ENCODE results near the gene B4GALT1.
A peak's percentile ranks its signal among the peaks of the same experiment; 100 is the strongest.

Gene B4GALT1

DNA sequence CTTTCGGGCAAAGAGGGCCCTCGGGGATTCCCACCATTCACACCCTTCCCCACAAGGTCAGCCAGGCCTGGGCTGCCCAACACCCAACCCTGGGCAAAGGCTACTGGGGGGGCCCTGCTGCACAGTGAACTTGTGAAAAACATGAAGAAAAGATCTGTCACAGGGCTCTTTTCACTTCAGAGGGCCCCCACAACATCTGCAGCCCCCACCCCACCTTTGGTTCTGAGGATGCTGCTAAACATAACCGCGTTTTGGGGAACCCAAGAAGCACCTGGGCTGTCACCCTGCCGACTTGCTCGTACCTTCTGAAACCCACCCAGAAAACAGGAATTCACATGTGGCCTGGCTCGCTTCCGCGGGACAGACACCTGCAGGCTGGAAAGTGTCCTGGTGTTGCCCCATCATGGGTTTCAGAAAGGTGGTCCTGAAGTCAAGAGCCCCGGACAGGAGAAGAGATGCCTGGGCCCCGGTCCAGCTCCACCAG, 29.3 kb downstream of the B4GALT1 start:
- DNase-seq = peak; percentile 27

- DNase-seq = no peak
Observed at GRCh38 chr9:33136721-33137670, 30.1 kb downstream of the B4GALT1 start.

GRCh38 chr9:33135470-33135958, 31.6 kb downstream of the B4GALT1 start:
- DNase-seq = no peak

- DNase-seq = no peak
Observed at GRCh38 chr9:33135031-33135461, 32.1 kb downstream of the B4GALT1 start.

GRCh38 chr9:33133186-33133585, 34.0 kb downstream of the B4GALT1 start:
- peak; percentile 10 for DNase-seq

DNA sequence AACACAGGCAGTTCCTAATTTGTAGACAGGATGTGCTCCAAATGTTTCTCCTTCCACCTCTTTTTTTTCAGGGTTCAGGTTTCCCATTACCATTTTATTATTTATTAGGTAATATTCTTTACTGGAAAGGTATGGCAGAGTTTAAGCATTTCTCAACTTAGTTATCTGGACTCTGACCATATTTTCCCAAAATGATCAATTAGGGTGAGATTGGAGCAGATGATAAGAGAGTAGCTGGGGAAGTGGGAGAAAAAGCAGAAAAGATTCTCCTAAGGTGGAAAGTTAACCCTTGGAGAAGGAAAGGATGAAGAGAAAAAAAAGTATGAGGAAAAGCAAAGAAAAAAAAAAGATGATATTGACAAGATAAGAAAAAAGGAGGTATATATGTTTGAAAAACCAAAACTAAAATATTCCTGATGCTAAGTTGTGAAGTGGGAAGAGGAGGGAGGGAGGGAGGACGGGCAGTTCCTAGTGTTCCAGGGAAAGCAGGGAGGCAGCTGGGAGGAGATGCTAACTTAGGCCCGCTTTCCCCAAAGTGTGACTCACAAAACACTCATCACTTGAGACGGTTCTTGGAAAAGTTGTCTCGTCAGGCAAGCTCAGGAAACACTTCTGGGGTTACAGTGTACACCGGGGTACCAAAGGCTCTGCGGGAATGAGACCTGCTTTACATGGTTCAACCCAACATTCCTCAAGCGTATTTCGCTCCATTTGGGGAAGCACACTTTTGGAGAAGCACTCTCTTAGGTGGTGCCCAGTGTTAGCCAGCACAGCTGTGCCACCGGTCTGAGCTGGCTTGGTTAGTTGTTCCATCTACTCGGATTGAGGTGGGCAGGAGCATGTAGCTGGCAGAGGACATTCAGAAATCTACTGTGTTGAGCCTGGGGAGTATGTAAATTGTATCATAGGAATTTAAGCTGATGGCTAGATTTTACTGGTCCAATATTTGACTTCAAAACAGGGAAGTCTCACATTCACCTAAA, 35.1 kb downstream of the B4GALT1 start:
- peak; percentile 15 for DNase-seq

GRCh38 chr9:33130961-33131789, 36.0 kb downstream of the B4GALT1 start:
- DNase-seq = peak; percentile 18

DNA sequence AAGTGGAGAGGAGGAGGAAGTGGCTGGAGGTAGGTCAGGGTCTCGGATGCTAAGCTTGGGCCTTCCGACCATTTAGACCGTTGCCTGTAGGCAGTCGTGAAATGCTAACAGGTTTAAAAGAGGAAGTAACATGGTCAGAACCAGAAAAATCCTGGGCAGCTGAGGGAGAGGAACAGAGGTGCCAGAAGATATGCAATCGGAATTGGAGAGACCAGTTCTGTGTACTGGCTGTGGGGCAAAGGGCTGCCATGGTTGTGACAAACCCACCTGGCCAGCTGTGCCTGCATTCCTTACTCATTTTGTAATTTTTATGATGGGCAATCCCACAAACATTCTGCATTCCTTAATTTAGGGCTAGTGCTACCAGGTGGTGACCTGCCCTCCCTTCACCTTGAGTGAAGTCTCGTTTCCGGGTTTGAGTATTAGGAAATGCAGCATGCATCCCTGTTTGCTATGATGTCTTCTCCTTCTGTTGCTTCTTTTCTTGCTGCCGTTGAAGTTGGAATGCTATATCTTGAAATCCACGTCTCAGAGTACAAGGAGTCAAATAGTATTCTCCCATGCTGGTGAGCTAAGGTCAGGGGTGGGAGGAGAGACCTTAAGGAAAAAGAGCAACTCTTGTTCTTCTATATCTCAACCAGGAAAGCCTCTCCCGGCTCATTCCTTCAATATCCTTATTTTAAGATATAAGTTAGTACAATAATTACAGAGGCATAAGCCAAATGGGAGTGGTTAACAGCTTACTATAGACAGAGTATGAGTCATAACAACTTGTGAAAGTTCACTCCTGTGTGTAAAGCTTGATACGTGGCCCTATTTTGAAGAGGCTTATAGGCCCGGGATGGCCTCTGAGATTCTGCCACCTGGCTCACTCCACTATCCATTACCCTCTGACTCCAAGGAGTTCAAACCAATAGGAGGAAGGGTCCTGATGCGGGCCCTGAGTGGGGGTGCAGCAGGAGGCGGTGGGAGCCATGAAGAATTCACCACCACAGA, 37.0 kb downstream of the B4GALT1 start:
- peak; percentile 38 for DNase-seq

GRCh38 chr9:33129251-33129885, 37.8 kb downstream of the B4GALT1 start:
- peak; percentile 39 for DNase-seq

GRCh38 chr9:33128570-33128969, 38.6 kb downstream of the B4GALT1 start:
- DNase-seq = peak; percentile 43

DNA sequence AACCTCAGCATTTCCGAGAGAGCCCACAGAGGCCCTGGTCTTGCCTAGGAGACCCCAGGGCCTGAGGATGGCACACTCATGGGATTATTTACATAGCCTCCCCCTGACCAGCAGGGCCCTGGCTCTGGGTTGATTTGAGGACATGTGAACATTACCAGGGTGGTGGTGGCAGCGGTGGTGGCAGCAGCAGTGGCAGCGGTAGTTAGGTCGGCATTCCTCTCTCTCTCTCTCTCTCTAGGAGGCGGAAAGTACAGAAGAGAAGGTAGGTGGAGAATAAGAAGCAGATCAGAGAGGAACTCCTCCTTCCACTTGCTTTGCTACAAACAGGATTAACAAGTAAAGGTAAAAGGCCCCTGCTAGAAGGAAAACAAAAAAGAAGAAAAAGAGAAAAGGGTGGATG, 39.3 kb downstream of the B4GALT1 start:
- no peak for DNase-seq

- no peak for DNase-seq
Observed at GRCh38 chr9:33125871-33126823, 41.0 kb downstream of the B4GALT1 start.

GRCh38 chr9:33125461-33125860, 41.7 kb downstream of the B4GALT1 start:
- DNase-seq = no peak

DNA sequence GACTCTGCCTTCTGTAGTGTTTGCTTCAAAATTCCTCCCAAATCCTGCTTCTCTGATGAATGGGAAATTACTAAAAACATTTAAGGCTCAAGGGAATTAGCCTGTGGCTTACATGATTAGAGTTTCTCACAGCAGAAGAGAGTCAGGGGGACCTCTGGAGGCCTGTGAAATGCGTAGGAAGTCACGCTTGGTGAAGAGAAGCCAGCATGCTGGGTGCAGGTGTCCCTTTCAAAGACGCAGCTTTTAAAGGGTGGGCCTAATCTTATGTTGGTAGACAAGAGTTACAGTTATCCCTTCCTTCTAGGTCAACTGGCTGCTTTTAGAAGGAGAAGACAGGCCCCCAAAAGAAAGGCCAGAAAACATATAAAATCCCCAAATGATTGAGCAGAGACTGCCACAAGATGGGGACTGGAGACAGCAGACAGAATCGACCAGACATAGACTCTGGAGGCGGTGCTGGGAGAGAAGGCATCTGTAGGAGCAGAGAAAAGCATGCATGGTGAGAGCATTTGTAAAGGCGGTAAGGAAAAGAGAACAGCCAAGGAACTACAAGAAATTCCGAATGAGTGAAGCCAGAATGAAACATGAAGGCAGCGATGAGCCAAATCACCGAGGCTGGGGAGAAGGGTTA, 42.3 kb downstream of the B4GALT1 start:
- DNase-seq = no peak

GRCh38 chr9:33124046-33124445, 43.1 kb downstream of the B4GALT1 start:
- no peak for DNase-seq

- no peak for DNase-seq
Observed at GRCh38 chr9:33123407-33124031, 43.6 kb downstream of the B4GALT1 start.

DNA sequence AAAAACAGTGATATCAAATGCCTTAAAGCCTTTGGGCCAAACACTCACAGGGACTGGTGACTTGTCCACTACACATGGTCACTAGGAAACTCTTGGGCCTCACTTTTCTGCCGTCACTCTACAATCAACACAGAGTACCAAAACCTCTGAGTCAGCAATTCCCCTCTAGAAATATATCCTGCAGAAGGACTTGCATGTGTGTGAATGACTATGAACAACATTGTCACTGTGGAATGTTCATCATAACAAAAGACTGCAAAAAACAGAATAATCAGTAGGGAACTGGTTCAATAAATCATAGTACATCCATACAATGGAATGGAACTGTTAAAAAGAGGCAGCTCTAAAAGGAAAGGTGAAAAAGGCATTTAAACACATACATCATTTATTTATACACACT, 46.5 kb downstream of the B4GALT1 start:
- DNase-seq = no peak

DNA sequence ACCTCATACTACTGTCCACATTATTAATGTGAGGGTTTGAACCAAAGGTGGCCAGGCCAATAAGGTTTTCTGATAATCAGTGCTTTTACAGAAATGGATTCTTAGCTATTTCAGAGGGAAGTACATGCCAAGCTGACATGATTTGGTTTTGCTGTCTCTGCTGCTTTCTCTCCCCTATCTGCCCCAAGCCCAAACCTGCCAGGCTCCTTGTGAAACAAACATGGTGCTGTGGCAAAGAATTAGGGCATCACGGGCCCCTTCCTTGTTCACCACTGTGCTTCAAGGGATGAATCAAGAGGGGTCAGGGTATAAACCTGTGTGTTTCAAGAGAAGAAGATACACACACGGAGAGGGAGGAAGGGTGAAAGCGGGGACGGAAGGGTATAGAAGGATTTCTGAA, 49.3 kb downstream of the B4GALT1 start:
- no peak for DNase-seq
